GM18951 (cell line): ENCODE results near the gene GPC5.
"Not testable (repeated sequence)": the region's sequence is repeated elsewhere in the genome, so short reads cannot be mapped to it uniquely, and the experiment has no call there.

Experiments
- POLR2A ChIP-seq: IDR thresholded peaks from 4 replicates; pipeline ENCODE4 v1.6.1; 2011; ENCODE audit warnings: mild to moderate bottlenecking; ENCODE audit not compliant: insufficient read length, insufficient read depth; ENCODE audit errors: extremely low read depth
- in situ Hi-C: fragments of 300-500 bp; cut with MboI; formaldehyde crosslinking; loops from one replicate; pipeline ENCODE4 v1.12.0; 2022; ENCODE audit warnings: low sequenced_read_pairs, mixed read lengths, inconsistent platforms; ENCODE audit not compliant: unreplicated experiment

The GPC5 gene

DNA sequence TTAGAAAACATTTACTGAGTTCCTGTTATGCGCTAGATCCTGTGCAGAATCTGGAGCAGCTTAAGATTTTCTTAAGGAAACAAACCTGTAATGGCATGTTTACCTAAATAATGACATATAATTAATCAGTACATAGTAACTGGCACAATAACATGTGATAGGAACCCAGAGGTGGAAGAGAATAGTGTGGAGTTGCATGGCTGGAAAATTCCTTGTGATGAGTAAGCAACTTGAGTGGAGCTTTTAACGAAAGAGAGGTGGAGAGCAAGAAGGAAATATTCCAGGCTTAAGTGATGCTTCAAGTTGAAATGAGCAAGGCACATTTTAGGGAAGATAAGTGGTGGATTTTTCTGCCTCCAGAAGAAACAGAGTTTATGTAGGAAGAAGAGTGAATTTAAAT lies 9.2 kb upstream of the GPC5 start:
- in situ Hi-C loops = no loop called here
- TF ChIP-seq POLR2A = no peak

DNA sequence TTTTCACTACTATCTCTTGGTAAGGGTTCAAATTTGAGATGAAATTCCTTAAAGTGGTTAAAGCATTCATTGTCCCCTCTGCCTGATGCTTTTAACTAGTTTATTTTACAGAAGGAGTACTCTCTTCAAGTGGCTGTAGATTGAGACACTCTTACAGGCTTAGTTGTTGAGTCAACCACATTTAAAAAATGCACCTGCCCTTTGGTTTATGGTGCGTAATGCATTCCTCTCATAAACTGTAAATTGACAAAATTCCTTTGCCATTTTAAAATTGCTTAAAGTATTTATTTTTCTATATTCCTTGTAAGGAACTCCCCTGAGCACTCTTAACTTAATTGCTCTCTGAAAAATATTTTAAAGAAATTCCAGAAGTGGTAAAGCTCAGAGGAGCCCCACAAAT lies 826 bp upstream of the GPC5 start:
- no peak for TF ChIP-seq POLR2A
- in situ Hi-C loops = no loop called here

- in situ Hi-C loops = no loop called here
- TF ChIP-seq POLR2A = no peak
These were observed 1.0 kb downstream of the GPC5 start for GRCh38 chr13:91399189-91400062.

DNA sequence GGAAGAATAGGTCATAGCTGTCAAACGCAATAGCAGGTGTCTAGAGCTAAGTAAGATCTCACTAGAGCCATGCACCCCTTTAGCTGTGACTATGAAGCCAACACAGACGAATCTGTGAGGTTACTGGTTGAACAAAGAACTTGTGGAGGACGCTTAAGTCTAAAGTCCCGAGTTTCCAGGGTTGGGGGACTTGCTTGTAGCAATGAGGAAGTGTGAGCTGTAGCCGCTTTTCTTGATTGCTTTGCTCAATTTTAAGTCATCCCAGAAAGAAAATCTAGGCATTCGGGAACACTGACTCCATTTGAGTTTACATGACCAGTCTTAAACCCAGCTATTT lies 1.6 kb downstream of the GPC5 start:
- in situ Hi-C loops = no loop called here
- TF ChIP-seq POLR2A = no peak

GRCh38 chr13:91400671-91401070 lies 2.2 kb downstream of the GPC5 start:
- in situ Hi-C loops = no loop called here
- no peak for TF ChIP-seq POLR2A

- in situ Hi-C loops = no loop called here
- TF ChIP-seq POLR2A = no peak
These were observed 3.5 kb downstream of the GPC5 start for GRCh38 chr13:91401920-91402319.

- in situ Hi-C loops = no loop called here
- no peak for TF ChIP-seq POLR2A
These were observed 6.8 kb downstream of the GPC5 start for GRCh38 chr13:91405240-91405639.

DNA sequence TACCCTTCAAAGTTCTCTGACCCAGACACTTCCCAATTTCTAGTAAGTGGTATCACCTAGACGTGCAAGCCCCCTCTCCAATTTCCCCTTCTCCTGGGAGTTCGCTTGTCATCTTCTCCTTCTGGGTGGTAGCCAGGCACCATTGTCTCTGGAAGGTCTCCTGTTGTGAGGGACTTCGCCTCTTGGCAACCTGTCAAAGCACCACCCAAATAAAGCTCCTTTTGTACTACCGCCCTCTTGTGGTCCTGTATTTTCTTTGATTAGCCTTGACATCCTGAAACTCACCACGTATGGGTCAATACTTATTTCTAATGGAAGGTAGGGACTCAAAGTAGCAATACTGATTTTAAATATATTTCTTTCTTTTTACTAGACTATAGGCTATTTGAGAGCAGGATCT lies 8.2 kb downstream of the GPC5 start:
- no peak for TF ChIP-seq POLR2A
- in situ Hi-C loops = no loop called here

DNA sequence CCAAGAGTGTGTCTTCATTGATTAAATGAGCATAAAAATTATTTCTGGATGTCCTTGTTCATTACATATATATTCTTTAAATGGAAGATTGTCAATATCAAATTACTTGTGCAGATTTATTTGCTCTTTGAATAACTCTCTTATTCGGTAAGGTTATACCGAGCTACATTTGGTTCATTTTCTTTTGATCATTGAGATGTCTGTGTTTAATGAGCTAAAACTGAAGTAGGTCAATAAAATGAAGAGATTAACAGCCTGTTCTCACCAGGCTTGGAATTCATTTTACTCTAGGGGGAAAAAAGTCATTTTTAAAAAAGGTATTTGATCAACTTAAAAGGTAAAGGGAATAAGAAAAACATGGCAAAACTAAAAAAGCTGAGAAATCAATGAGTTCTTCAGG lies 10.6 kb downstream of the GPC5 start:
- in situ Hi-C loops = no loop called here
- TF ChIP-seq POLR2A = no peak

GRCh38 chr13:91416579-91416978 lies 18.2 kb downstream of the GPC5 start:
- in situ Hi-C loops = not testable (repeated sequence)

DNA sequence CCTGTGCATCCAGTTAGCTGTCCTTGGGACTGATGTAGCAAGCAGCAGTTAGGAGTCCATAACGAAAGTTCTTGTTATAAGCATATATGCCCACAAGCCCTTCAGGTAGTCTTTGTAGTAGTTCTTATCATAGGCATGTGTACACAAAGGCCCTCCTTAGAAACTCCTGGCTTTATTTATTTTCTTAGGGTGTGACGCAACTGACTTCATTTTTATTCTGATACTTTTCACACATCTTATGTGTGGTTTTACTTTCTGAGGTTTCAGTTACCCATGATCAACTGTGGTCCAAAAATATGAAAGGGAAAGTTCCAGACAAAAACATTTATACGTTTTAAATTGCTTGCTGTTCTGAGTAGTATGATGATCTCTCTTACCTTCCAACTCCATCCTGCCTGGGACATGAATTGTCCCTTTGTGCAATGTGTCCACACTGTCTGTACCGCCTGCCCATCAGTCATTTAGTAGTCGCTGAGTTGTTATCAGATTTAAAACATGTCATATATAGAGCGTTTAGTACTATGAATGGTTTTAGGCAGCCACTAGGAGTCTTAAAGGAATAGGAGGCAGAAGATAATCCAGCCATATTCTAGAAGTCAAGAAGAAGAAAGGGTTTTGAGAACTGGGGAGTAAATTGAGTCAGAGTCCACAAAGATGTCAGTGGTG lies 19.4 kb downstream of the GPC5 start:
- in situ Hi-C loops = no loop called here
- TF ChIP-seq POLR2A = no peak

- TF ChIP-seq POLR2A = no peak
- in situ Hi-C loops = no loop called here
These were observed 28.5 kb downstream of the GPC5 start for GRCh38 chr13:91426913-91427312.

DNA sequence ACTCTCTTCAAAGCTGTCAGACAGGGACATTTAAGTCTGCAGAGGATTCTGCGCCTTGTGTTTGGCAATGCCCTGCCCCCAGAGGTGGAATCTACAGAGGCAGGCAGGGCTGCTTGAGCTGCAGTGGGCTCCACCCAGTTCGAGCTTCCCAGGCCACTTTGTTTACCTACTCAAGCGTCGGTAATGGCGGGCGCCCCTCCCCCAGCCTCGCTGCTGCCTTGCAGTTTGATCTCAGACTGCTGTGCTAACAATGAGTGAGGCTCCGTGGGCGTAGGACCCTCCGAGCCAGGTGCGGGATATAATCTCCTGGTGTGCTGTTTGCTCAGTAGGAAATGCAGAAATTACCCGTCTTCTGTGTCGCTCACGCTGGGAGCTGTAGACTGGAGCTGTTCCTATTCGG lies 40.3 kb downstream of the GPC5 start:
- in situ Hi-C loops = not testable (repeated sequence)

DNA sequence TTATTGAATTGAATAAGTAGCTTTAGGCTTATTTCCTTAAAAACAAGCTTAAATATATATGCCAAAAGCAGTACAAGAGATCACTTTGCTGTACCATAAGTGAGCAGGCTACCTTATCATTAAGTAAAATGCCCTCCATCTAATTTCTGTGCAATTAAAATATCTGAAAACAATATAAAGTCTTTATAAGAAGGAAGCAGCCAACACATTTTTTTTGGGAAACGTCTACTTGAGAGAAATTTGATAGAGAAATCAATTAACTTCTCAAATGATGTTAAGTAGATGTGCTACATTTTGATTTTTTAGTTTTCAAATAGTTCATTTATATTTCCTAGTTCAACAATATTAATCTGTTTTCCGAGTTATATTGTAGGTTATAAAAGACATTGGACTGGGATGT lies 52.5 kb downstream of the GPC5 start:
- TF ChIP-seq POLR2A = no peak
- in situ Hi-C loops = no loop called here
